HG02885 (cell line): ENCODE measurements around the gene PSMD13.

ENCODE experiments used
- ATAC-seq: cut with Tn5 transposase; IDR thresholded peaks from one replicate; pipeline ENCODE4 v1.9.1; 2021; ENCODE audit warnings: mild to moderate bottlenecking; ENCODE audit not compliant: unreplicated experiment, poor library complexity

The PSMD13 gene

DNA sequence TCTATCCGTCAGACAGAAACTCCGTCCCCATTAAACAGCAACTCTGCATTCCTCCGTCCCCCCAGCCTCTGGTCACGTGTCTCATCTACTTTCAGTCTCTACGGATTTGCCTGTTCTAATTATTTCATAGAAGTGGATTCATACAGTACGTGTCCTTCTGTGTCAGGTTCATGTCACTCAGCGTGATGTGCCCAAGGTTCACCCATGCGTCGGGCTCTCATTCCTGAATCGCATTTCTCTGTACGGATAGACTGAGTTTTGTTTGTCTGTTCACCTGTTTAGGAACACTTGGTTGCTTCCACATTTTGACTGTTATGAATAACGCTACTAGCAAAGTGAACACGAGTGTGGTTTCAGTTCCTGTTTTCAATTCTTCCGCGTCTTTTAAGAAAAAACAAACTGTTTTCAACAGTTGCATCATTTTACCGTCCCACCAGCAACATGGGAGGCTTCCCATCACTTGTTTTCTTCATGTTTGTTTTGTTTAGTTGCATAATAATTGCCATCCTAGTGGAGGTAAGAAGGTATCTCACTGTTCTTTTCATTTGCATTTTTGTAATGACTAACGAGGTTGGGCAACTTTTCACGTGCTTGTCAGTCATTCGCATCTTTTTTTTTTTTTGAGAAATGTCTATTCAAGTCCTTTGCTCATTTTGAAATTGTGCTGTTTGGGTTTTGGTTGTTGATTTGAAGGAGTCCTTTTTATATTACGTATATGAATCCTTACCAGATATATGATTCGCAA, 32.5 kb downstream of the PSMD13 start:
- peak; percentile 69 for ATAC-seq

DNA sequence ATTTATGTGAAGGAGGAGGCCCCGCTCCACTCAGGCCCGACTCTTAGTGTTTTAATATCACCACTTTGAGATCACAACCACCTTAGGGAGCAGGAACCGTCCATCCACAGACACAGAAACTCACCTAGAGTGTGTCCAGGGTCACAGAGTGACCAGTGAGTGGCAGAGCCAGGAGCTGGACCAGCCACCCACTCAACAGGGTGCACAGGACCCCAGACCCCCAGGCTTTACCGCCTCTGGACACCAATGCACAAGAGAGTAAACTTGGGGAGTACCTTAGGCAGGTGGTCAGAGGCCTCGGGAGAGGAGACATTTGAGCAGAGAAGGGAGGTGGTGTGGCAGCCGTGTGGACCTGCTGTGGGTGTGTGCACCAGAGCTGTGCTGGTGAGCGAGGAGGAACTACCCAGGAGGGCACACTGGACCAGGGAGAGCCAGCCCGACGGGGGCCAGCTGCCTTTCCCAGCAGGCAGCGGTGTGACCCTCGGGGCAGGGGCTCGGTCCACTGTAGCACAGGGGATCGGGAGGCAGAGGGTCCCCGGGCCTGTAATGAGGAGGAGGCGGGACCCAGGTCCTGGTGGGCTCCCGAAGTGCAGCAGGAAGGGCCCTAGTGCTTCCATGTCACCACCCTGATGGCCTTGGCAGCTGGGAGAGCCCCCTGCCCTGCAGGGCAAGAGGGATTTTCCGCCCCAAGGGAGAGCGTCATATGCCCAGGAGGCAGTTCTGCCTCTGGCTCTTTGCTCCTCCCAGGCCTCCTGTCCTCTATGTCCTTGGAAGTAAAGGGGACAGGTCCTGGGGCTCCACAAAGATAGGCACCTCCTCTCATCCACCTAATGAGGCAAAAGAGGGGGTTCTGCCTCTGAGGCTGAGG, 33.9 kb downstream of the PSMD13 start:
- ATAC-seq = no peak

DNA sequence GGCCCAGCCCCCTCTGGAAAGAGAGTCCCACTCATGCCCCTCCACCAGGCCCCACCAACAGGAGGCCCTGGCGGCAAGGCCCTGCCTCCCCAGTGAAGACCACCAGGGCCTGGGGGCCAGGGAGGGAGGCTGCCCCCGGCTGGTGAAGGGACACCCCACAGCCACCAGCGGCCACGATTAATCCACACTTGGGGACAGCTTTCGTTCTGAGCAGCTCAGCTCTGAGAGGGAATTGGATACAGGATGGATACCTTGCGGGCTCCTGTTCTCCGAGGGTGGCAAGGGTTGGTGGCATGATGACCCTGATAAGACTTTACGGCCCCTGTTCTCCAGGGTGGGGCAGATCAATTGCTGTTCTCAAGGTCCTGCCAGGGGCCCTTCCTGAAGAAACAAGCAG, 34.5 kb downstream of the PSMD13 start:
- no peak for ATAC-seq

DNA sequence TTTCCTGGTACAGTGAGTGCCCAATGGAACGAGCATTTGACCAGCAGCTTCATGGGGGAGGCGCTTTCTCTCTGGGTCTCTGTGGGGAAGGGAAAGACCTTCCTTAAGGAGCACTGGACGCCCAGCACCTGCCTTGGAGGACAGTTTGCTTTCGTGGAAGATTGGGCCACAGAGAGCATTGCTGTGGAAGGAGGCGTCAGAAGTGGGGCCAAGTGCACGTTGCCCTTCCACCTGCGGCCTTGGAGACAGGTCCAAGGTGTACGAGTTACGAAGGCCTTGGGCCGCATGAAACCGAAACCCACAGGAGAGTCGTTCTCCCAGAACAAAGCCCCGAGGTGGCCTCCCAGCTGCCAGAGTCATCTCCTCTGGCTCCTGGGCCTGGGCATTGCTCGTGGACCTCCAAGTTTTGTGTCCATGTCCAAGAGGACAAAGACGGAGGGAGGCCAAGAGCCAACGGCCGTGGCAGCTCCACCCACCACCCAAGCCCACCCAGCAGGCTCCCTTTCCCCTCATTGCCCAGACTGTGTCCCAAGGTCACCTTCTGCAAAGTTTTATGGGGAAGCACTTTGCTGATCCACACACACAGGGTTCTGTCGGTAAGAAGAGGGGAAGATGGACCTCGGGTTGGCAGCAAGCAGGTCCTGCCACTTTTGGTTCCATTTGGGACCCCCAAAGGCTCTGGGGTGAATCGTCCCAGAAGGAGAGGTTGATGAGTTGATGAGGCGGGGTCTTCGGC, 35.6 kb downstream of the PSMD13 start:
- no peak for ATAC-seq

DNA sequence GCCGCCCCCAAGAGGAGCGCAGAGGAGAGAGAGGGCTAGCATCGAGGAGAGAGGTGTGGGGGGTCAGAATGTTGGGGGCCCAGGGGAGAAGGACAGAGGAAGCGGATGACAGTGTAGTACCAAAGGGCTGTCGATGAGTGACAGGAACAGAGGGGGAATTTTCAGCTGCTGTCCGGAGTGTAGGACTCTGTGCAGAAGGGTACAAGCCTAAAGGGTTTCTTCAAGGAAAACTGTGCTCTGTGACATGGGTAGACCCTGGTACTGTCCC, 36.1 kb downstream of the PSMD13 start:
- ATAC-seq = no peak

DNA sequence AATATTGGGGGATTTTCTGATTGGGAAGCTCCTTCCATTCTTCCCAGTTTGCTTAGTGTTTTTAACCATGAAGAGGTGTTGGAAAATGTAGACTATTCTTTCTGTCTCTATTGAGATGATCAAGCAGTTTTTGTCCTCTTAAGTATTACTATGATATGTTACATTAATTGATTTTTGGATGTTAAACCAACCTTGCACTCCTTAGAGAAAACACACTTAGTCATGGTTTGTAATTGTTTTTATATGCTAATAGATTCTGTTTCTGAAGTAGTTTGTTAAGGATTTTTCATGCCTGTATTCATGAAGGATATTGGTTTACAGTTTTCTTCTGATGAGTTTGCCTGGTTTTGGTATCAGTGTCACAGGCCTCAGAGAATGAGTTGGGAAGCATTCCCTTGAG, 39.4 kb downstream of the PSMD13 start:
- ATAC-seq = no peak

DNA sequence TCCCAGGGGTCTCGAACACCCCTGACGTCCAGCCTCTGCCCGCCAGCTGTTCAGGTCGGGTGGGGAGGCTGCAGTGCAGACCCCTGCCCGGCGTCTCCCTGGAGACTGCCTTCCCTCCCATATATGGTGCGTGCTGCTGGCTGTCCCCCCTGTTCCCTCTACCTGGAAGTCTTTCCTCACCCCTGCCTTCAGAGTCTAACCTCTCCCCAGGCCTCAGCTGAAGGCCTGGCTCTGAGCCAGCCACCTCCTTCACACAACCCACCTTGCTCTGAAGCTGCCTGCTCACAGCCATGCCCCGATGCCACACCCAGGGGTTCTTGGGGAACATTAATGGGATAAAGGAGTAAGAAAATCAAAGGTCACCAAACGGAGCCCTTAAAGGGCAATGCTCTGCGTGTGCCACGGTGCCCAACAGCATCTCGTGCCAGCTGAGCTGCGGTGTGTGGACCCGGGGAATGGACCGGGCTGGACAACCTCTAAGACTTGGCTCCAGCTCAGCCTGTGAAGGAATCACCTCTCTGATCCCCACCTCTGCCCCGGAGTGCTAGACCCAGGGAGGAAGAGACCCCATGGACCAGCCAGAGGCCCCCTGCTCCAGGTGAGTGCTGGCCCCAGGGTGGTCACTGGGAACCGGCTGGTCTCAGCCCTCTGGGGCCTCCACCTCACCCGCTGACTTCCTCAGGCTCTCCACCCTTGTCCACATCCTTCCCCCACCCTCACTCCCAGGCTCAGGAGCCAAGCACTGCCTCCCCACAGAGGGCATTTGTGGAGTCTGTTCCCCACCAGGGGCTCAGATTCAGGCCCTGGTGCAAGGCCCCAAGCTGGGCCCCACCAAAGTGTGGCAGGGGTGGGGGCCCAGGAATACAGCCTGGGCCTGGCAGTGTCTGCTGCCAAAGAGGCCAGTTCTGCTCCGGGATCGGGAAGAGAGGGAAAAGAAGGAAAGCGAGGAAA, 41.5 kb downstream of the PSMD13 start, which contains the start of gene NLRP6:
NLRP6 (plus strand) TSS at position 407 of the 951 bp plus-strand sequence; CDS start at position 570, 163 bp downstream.
- no peak for ATAC-seq

DNA sequence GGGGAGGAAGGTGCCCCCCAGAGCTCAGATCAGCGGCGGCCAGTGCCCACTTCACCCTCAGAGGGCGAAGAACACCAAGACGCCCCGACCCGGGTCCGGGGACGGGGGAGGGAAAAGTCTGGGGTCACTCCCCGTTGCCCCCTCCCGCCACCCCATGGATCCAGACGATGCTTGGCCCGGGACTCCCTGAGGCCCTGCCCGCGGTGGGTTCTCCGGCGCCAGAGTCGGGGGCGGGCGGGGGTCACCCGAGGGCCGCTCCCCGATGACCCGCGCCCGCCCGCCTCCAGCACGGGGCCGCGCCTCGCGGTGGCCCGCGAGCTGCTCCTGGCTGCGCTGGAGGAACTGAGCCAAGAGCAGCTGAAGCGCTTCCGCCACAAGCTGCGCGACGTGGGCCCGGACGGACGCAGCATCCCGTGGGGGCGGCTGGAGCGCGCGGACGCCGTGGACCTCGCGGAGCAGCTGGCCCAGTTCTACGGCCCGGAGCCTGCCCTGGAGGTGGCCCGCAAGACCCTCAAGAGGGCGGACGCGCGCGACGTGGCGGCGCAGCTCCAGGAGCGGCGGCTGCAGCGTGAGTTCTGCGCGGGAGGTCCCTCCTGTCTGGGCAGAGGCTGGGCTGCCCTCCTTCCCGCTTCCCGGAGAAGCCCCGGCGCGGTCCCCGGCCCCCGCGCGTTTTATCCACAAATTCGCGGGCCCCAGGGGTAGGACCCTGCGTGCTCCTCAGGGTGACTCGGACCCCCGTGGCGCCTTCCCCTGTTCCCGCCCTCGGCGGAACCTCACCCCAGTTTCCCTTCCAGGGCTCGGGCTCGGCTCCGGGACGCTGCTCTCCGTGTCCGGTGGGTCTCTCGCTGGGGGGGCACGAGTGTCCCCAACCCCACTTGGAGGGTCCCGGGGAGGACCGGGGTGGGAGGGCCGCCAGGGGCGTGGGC, 42.5 kb downstream of the PSMD13 start:
- ATAC-seq = no peak

DNA sequence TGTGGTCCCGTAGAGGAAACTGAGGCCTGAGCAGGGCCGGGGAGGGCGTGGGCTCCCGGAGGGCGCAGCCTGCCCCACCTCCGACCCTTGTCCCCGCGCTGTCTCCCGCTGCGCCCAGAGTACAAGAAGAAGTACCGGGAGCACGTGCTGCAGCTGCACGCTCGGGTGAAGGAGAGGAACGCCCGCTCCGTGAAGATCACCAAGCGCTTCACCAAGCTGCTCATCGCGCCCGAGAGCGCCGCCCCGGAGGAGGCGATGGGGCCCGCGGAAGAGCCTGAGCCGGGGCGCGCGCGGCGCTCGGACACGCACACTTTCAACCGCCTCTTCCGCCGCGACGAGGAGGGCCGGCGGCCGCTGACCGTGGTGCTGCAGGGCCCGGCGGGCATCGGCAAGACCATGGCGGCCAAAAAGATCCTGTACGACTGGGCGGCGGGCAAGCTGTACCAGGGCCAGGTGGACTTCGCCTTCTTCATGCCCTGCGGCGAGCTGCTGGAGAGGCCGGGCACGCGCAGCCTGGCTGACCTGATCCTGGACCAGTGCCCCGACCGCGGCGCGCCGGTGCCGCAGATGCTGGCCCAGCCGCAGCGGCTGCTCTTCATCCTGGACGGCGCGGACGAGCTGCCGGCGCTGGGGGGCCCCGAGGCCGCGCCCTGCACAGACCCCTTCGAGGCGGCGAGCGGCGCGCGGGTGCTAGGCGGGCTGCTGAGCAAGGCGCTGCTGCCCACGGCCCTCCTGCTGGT, 43.4 kb downstream of the PSMD13 start:
- no peak for ATAC-seq

DNA sequence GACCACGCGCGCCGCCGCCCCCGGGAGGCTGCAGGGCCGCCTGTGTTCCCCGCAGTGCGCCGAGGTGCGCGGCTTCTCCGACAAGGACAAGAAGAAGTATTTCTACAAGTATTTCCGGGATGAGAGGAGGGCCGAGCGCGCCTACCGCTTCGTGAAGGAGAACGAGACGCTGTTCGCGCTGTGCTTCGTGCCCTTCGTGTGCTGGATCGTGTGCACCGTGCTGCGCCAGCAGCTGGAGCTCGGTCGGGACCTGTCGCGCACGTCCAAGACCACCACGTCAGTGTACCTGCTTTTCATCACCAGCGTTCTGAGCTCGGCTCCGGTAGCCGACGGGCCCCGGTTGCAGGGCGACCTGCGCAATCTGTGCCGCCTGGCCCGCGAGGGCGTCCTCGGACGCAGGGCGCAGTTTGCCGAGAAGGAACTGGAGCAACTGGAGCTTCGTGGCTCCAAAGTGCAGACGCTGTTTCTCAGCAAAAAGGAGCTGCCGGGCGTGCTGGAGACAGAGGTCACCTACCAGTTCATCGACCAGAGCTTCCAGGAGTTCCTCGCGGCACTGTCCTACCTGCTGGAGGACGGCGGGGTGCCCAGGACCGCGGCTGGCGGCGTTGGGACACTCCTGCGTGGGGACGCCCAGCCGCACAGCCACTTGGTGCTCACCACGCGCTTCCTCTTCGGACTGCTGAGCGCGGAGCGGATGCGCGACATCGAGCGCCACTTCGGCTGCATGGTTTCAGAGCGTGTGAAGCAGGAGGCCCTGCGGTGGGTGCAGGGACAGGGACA, 44.1 kb downstream of the PSMD13 start:
- ATAC-seq = no peak

DNA sequence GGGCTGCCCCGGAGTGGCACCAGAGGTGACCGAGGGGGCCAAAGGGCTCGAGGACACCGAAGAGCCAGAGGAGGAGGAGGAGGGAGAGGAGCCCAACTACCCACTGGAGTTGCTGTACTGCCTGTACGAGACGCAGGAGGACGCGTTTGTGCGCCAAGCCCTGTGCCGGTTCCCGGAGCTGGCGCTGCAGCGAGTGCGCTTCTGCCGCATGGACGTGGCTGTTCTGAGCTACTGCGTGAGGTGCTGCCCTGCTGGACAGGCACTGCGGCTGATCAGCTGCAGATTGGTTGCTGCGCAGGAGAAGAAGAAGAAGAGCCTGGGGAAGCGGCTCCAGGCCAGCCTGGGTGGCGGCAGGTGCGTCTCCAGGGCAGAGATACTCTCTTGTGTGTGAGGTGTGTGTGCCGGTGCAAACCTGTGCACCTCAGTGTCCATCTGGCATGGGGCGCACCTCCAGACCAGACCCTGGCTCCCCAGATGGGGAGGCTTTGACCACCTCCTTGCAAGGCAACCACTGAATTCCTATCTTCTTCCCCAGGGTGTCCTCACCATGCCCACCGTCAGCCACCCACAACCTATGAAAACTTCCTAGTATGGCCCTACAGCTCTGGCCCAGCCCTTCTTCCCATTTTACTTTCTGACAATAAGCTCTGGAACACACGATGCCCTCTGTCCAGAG, 44.8 kb downstream of the PSMD13 start:
- no peak for ATAC-seq

DNA sequence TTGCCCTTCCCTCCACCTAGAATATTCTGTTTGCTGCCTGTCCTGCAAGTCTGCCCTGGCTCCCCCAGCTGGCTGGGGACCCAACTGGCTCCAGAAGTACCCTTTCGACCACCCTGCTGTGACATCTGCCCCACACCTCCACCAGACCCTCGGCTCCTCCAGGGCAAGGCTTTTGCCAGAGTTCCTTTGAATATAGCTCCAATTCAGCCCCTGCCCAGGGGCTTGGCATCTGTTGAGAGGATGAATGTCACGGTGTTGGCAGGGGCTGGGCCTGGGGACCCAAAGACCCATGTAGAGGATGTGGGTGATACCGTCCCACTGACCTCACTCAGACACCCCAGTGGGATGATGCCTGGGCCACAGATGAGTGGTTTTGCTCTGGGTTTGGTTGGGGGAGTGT, 45.4 kb downstream of the PSMD13 start:
- ATAC-seq = no peak

DNA sequence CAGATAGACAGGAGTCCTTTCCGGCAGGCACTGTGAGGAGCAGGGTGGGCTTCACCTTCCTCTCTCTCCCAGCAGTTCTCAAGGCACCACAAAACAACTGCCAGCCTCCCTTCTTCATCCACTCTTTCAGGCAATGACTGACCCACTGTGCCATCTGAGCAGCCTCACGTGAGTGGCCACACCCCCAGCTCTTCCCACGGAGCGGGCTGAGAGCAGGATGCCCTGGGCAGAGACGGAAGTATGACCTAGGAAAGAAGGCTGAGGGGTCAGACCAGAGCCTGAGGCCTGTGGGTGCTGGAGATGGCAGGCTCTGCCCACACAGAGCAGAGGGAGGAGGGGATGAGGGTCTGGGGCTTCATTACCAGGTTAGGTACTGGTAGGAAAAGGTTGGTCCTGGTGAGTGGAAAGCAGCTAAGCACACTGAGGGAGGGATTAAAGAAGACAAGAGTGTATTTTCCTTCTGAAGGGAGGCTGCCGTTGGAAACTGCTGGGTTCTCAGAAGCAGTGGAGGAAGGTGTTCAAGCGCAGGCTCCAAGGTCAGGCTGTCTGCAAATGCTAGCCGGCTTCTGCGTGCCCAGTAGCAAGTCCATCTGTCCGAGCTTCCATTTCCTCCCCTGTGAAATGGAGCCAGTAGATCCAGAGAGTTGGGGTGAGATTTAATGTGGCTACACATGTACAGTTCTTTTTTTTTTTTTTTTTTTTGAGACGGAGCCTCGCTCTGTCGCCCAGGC, 46.0 kb downstream of the PSMD13 start:
- ATAC-seq = no peak

DNA sequence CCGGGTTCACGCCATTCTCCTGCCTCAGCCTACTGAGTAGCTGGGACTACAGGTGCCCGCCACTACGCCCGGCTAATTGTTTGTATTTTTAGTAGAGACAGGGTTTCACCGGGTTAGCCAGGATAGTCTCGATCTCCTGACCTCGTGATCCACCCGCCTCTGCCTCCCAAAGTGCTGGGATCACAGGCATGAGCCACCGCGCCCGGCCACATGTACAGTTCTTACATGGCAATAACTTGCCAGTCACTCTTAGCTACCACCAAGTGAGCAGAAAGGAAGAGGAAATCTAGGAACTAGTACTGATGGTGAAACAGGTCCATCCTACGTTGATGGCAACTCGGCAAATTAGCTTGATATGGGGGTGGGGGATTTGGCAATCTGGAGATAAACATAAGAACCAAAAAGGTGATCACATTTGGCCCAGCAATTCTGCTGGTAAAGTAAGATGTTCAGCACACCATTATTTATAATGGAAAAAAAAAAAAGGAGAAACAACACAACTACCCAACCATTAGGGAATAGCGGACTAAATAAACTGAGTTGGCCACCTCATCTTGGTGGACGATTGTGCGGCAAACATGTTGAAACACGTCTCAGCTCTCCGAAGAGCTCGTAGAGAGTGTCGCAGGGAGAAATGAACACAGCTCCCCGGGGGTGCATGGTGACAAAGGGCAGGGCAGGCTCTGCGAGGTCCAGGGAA, 46.8 kb downstream of the PSMD13 start:
- no peak for ATAC-seq

DNA sequence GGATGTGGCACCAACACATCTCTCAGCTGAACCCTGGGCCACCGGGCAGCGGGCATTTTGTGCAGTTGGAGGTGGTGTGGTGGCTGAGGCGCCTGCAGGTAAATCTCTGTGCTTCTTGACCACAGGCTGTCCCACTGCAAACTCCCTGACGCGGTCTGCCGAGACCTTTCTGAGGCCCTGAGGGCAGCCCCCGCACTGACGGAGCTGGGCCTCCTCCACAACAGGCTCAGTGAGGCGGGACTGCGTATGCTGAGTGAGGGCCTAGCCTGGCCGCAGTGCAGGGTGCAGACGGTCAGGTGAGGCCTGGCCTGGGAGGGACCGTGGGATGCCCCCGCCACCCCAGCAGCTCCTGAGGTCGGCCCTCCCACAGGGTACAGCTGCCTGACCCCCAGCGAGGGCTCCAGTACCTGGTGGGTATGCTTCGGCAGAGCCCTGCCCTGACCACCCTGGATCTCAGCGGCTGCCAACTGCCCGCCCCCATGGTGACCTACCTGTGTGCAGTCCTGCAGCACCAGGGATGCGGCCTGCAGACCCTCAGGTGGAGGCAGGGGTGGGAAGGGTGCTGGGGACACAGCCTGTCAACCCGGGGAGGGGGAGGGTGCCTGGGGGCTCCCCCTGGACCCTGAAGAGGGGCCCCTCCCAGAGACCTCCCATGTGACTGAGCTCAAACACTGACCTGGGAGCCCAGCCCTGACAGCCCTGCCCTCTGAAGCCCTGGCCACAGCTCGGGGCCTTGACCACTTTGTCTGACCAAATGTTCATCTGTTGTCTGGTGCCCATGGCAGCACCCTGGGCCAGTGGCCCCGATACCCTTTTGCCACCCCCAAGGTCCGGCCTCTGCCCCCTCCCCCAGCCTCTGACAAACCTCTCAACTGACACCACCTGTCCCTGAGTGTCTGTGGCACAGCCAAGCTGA, 47.6 kb downstream of the PSMD13 start:
- ATAC-seq = no peak
